ENCODE measurements around the gene ATP5F1C. TPM values are rescaled to one million over a fixed set of nuclear protein-coding genes. Genes with fewer than 3 reads are reported as not detected.

ATP5F1C gene
- total and polyA plus RNA-seq, 2 experiments from 2014 or later: 332 to 537 TPM

- Mint-ChIP-seq H3K27me3 (ENCODE audit: insufficient read depth, low read depth, poor library complexity) (peaks cover 1% of the 10 kb centered on the region), H3K36me3 (ENCODE audit: low read depth) (peaks cover 56% of the 10 kb centered on the region), H3K27ac (no peak overlapping the region), H3K4me1 (no peaks in the 10 kb centered on the region), H3K9me3 (no peaks in the 10 kb centered on the region), H3K4me3 (no peak overlapping the region)
- H3K4me1 ChIP-seq (ENCODE audit: insufficient read depth): no peaks in the 10 kb centered on the region
- 0 out of 2 replicates have a peak, but pooled peaks cover 4% of the 10 kb centered on the region for H3K79me2 ChIP-seq (replicated peaks; ENCODE audit: insufficient read depth)
- no peaks in the 10 kb centered on the region for H3F3A ChIP-seq (replicated peaks; ENCODE audit: low read depth)
- H3K27ac ChIP-seq (ENCODE audit: low read depth): no peak overlapping the region
- H3K4me2 ChIP-seq: no peak overlapping the region
- H3K9me2 ChIP-seq (ENCODE audit: insufficient read depth): no peaks in the 10 kb centered on the region
- TF ChIP-seq ETS1 (IDR thresholded peaks at IDR 0.05) (no peak), STAT1 (IDR thresholded peaks at IDR 0.05; ENCODE audit: unreplicated experiment) (no peak), EZH2phosphoT487 (IDR thresholded peaks at IDR 0.05; ENCODE audit: unreplicated experiment) (no peak), ZNF462 (CRISPR knock-in tag; IDR thresholded peaks at IDR 0.05) (no peak), NANOG (IDR thresholded peaks at IDR 0.05; ENCODE audit: borderline replicate concordance) (no peak), POLR2AphosphoS5 (IDR thresholded peaks at IDR 0.05; ENCODE audit: low read depth) (no peak), EZH2 (IDR thresholded peaks at IDR 0.05; ENCODE audit: low read depth, unreplicated experiment) (no peak), CTCF (conservative IDR thresholded peaks at IDR 0.05; ENCODE audit: low read depth in 2 of 2) (no peak), JUNB (IDR thresholded peaks at IDR 0.05; ENCODE audit: unreplicated experiment) (no peak), CREB1 (CRISPR knock-in tag; IDR thresholded peaks at IDR 0.05; ENCODE audit: low read depth) (no peak), ZNF114 (CRISPR knock-in tag; IDR thresholded peaks at IDR 0.05) (no peak), ZNF331 (CRISPR knock-in tag; IDR thresholded peaks at IDR 0.05; ENCODE audit: low read depth) (no peak)
- TF ChIP-seq, protein P1, sequence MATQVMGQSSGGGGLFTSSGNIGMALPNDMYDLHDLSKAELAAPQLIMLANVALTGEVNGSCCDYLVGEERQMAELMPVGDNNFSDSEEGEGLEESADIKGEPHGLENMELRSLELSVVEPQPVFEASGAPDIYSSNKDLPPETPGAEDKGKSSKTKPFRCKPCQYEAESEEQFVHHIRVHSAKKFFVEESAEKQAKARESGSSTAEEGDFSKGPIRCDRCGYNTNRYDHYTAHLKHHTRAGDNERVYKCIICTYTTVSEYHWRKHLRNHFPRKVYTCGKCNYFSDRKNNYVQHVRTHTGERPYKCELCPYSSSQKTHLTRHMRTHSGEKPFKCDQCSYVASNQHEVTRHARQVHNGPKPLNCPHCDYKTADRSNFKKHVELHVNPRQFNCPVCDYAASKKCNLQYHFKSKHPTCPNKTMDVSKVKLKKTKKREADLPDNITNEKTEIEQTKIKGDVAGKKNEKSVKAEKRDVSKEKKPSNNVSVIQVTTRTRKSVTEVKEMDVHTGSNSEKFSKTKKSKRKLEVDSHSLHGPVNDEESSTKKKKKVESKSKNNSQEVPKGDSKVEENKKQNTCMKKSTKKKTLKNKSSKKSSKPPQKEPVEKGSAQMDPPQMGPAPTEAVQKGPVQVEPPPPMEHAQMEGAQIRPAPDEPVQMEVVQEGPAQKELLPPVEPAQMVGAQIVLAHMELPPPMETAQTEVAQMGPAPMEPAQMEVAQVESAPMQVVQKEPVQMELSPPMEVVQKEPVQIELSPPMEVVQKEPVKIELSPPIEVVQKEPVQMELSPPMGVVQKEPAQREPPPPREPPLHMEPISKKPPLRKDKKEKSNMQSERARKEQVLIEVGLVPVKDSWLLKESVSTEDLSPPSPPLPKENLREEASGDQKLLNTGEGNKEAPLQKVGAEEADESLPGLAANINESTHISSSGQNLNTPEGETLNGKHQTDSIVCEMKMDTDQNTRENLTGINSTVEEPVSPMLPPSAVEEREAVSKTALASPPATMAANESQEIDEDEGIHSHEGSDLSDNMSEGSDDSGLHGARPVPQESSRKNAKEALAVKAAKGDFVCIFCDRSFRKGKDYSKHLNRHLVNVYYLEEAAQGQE (IDR thresholded peaks at IDR 0.05; ENCODE audit: unreplicated experiment): no peak
- H4K20me1 ChIP-seq (replicated peaks; ENCODE audit: insufficient read depth): peaks cover 9% of the 10 kb centered on the region
- H3K36me3 ChIP-seq (ENCODE audit: insufficient read depth): peaks cover 30% of the 10 kb centered on the region
- H3K27me3 ChIP-seq (ENCODE audit: insufficient read depth): no peaks in the 10 kb centered on the region
- no peak overlapping the region for H3K4me3 ChIP-seq
- no peak for DNase-seq (ENCODE audit: low spot score)
- ATAC-seq: no peak
- H2AFZ ChIP-seq: no peak overlapping the region
Measured at GRCh38 chr10:7773845-7774801, 13.9 kb upstream of the ATP5F1C start.

All from GM23338 (cell line).